GM12801 (cell line): ENCODE measurements around the gene CDK7.

Experiments
- TF ChIP-seq, protein P1 (sequence below): IDR thresholded peaks from one replicate; pipeline ENCODE4 v1.5.1; 2011; ENCODE audit warnings: control low read depth; ENCODE audit not compliant: insufficient read length; ENCODE audit errors: extremely low read depth

The CDK7 gene

DNA sequence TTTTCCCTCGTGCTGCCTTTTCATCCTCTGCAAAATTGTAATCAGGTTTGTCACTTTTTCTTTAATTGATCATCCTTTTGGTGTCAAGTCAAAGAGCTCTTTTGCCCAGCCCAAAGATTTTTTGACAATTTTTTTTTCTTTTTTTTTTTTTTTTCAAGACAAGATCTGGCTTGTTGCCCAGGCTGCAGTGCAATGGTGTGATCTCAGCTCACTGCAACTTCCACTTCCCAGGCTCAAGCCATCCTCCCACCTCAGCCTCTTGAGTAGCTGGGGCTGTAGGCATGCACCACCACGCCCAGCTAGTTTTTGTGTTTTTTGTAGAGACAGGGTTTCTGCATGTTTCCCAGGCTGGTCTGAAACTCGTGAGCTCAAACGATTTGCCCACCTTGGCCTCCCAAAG, 36.7 kb downstream of the CDK7 start:
- TF ChIP-seq, protein P1, sequence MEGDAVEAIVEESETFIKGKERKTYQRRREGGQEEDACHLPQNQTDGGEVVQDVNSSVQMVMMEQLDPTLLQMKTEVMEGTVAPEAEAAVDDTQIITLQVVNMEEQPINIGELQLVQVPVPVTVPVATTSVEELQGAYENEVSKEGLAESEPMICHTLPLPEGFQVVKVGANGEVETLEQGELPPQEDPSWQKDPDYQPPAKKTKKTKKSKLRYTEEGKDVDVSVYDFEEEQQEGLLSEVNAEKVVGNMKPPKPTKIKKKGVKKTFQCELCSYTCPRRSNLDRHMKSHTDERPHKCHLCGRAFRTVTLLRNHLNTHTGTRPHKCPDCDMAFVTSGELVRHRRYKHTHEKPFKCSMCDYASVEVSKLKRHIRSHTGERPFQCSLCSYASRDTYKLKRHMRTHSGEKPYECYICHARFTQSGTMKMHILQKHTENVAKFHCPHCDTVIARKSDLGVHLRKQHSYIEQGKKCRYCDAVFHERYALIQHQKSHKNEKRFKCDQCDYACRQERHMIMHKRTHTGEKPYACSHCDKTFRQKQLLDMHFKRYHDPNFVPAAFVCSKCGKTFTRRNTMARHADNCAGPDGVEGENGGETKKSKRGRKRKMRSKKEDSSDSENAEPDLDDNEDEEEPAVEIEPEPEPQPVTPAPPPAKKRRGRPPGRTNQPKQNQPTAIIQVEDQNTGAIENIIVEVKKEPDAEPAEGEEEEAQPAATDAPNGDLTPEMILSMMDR, result no peak

DNA sequence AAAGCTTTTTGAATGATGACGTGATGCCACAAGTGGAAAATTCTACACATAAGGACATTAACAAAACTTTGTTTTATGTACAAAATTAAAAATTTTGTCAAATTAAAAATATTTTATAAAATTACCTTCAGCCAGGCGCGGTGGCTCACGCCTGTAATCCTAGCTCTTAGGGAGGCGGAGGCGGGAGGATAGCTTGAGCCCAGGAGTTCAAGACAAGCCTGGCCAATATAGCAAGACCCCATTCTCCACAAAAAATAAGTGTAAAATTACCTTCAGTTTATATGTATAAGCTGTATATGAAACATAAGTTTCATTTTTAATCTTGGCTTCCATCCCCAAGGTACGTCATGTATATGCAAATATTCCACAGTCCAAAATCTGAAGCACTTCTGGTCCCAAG, 40.9 kb downstream of the CDK7 start:
- TF ChIP-seq, protein P1, result no peak

DNA sequence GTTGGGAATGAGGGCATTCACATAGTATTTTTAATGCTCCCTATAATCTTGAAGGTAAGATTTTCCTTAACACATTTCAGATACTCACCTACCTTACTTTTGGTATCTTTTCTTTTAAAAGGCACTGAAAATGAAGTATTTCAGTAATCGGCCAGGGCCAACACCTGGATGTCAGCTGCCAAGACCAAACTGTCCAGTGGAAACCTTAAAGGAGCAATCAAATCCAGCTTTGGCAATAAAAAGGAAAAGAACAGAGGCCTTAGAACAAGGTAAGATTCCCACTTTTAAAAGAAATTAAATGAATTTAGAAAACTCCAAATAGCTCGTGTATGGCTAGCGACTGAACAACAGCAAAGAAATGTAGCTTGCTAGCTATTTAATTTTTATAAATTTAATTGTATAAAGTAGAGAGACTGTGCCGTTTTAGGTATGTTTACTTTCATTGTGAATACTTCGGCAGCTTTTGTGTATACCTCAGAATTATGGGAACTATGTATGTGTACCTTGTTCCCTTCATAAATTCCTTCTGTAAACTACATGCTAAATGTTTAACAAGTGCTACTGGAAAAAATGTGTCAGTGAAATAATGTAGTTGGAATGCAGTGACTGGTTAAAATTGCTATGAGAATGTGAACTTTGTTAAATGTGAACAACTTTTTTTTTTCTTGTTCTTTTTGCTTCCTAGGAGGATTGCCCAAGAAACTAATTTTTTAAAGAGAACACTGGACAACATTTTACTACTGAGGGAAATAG, 41.9 kb downstream of the CDK7 start:
- TF ChIP-seq, protein P1, result no peak

DNA sequence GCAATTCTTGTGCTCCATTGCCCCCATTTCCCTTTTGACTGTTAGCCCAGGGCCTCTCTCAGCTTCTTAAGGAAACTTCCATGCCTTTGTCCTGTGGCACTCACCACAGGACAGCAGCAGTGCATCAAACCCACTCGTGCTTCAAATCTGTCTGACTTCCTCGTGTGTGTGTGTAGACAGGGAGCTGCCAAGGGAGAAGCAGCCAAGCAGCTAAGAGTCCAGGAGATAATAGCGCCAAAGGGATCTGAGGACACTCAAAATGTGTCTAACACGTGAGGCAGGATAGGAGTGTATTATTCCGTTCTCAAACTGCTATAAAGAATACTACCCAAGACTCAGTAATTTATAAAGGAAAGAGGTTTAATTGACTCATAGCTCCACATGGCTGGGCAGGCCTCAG, 44.8 kb downstream of the CDK7 start:
- TF ChIP-seq, protein P1, result no peak

DNA sequence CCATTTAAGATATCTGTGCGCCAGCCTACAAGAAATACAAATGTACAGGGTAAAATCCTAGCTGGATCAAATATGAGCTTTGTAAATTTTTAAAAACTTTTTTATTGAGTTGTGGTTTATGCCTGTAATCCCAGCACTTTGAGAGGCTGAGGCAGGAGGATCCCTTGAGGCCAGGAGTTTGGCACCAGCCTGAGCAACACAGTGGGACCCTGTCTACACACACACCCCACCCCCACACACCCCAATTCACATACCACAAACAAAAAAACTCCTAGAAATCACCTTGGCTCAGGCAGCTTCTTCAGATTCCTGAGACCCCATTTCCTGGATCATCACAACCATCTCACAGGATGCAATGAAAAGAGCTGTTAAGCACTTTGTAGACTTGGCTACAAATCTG, 46.4 kb downstream of the CDK7 start:
- TF ChIP-seq, protein P1, result no peak

DNA sequence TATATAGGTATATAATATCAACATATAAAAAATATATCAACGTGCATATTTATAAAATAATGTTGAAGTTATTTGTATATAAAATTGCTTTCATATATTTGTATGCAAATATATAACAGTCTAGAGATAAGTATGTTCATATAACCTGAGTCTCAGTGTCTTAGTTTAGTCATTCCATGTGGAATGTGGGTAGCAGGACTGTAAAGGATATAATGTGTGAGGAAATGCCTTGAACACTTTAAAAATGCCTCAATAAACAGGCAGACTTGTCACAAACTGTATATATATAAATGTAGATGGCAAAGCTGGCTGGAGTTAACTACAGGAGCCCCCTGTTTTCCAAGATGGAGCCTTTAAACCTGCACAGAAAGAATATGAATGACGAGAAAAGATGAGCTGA, 49.5 kb downstream of the CDK7 start:
- TF ChIP-seq, protein P1, result no peak

DNA sequence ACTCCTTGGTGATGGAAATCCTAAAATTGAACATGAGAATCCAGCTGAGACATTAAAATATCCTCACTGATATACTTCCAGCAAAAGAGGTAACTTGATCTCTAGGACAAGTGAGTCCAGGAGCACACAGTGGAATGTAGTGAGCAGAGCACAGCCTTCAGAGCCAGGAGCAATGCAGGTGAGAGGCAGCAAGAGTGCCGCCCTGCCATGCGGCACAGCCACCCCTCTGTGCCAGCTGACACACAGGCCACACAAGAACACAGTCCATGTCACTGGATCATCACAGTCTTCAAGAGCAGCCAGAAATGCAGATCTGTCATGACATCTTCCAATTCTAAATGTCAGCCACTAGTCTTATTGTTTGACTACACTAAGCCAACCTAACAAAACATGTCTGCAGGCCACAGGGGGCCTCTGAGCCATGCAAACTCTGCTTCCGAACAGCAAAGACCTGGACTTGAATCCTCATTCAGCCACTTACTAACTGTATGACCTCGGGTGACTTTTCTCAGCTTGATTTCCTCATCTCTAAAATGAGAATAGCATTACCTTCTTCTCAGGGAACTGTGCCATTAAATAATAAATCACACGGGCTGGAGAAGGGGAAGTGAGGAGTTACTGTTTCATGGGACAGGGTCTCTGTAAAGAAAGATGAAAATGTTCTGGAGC, 50.9 kb downstream of the CDK7 start:
- TF ChIP-seq, protein P1, result no peak
